NCI-H748 treated with DMSO at 0.1 percent for 48 hours (cell line): ENCODE results near the gene ATP23.

Experiments used
- DNase-seq: peaks from one replicate; lab custom pipeline; 2025; lab: John Stamatoyannopoulos, UW

The ATP23 gene, protein sequence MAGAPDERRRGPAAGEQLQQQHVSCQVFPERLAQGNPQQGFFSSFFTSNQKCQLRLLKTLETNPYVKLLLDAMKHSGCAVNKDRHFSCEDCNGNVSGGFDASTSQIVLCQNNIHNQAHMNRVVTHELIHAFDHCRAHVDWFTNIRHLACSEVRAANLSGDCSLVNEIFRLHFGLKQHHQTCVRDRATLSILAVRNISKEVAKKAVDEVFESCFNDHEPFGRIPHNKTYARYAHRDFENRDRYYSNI

GRCh38 chr12:57941165-57941894 lies at the start of gene ATP23:
Gene ATP23 (plus strand): TSS chr12:57941567. CDS start chr12:57941702, 135 bp downstream.
- peak; percentile 93 for DNase-seq

DNA sequence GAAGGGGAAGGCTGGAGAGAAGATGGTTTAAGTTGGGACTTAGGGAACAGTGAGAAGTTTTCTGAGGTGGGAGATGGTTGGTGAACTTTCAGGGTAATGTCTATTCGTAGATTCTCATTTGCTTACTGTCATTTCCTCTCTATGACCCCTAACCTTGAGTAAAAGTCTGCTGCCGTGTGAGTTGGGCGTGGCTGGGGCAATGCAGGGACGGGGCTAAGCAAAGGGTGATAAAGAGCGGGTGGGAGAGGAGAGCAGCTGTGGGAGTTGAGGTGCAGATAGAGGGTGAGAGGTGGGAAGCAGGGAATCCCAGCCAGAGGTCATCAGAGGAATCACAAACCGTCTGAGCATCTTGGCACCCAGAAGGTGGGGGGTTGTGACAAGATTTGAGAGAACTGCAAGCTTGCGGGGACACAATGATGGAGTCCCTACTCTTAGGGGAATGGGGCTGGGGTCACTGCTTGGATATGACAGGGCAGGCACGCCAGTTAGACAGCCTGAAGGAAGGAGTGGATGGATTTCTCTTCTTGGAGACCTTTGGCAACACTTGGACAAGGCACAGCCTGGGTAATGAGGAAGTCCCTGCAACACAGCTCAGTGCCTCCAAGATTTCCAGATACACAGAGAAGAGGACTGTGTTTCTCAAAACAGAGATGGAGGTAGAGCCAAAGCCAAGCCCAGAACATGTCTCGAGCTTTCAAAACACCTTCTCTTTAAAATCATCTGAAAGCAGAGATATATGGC lies 49.0 kb upstream of the ATP23 start:
- no peak for DNase-seq

- DNase-seq: no peak
Observed at GRCh38 chr12:57893431-57894353, 47.7 kb upstream of the ATP23 start.

DNA sequence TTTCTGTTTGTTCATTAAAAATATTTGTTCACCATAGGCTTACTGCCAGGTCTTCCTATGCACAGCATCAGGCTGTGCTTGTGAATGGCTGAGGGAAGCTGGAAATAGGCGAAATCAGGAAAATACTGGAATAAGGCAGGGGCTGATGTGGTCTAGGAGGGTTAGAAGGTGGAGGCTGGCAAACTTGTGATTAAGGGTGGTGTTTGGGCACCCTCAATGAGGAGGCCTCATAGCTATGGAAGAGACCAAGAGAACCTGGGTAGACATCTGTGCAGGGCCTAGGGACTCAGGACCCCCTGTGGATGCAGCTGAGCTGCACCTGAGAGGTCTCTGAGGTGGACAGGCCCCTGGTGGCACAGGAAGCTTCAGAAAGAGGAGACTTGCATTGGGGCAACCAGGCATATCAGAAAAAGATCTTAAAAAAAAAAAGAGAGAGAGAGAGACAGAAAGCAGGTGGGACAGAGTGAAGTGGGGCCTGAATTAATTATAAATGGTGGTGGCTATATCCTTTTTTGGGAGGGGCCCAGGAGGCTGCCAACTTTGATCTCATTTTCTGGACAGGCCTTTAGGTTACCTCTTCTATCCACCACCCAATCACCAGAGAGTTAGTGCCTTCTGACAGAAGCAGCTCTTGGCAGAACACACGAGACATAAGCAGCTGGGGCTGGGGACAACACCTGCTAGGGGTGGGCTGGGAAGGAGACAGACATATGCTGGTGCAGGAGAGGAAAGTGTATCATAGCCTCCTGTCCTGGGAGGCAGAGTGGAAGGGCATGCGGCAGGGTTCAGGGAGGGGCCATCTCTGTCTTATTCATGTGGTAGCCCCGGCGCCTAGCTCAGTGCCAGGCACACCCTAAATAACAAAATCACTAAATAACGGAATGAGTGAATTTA lies 46.7 kb upstream of the ATP23 start:
- DNase-seq: no peak

- no peak for DNase-seq
Observed at GRCh38 chr12:57895389-57896114, 45.8 kb upstream of the ATP23 start.

DNA sequence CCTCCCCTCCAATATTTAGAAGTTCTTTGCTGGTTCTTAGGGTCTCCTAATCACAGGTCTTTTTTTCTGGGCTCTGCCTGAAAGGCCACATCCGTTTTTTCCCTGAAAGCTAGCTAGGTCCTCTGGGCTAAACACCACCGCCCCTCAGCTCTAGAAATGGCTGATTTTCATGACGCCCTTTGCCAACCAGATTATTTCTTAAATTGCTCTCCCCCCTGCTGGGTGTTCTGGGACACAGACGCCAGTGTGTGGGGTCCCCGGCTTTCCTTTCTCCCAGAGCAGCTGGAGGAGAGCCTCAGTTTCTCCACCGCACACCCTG lies 45.3 kb upstream of the ATP23 start:
- no peak for DNase-seq

DNA sequence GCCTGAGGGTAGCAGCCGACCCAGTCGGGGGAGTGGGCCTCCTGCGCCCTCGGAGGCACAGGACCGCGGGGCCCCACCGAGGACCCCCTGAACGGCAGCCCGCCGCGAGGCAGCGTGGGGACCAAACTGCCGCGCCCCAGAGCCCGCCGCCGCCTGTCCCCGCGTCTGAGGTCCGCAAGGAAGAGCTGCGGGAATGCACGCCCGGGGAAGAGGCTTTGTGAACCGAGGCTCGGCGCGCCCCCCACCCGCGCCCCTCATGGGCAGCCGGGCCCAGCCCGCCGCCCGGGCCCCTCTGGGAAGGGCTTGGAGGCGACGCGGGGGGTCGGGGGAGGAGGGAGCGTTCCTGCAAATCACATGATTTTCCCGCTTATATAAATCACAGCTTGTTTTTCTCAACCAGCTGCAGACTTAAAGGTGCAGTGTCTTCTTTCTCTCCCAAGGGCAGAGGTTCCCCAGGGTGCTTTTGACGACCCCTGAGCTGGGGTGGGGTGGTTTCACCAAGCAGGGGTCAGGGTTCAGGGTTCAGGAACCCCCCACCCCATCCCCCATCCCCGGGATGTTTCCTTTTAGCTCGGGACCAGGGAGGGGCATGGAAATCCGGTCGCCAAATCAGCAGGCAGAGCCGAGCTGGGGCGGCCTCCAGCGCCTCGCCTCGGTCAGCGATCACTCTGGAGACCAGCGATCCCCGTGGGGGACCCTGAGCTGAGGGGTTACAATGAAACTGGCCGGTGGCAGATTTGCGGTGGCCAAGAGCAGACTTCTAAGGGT lies 44.7 kb upstream of the ATP23 start:
- peak; percentile 72 for DNase-seq

GRCh38 chr12:57897286-57897974 lies 43.9 kb upstream of the ATP23 start:
- no peak for DNase-seq

DNA sequence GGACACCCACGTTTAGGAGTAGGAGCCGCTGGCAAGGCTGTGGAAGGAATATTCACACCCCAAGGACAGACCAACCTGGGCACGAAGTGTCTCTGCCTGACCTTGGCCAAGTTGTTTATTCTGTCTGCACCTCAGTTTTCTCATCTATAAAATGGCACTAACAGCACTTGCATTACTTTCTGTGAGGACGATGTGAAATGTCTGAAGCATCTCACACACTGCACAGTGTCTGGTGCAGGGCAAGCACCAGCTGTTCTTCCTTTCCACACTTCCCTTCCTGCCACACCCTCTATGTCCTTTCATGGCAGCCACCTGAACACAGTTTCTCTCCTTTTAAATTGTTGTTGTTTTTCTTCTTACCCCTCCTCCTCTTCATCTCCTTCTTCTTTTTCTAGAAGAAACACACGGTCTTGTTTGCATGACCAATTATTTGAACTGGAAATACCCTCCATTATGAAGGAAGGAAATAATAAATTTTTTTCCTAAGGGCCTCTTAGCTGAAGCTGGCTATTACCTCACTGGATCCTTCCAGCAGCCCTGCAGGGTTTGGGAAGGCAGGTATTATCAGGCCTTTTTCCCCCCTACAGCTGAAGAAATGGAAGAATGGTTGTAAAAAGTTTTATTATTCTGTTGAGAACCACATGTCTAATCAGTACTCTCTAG lies 42.9 kb upstream of the ATP23 start:
- DNase-seq: no peak

- no peak for DNase-seq
Observed at GRCh38 chr12:57899010-57899662, 42.2 kb upstream of the ATP23 start.

- no peak for DNase-seq
Observed at GRCh38 chr12:57902478-57902969, 38.8 kb upstream of the ATP23 start.

GRCh38 chr12:57904426-57904825 lies 36.9 kb upstream of the ATP23 start:
- no peak for DNase-seq

DNA sequence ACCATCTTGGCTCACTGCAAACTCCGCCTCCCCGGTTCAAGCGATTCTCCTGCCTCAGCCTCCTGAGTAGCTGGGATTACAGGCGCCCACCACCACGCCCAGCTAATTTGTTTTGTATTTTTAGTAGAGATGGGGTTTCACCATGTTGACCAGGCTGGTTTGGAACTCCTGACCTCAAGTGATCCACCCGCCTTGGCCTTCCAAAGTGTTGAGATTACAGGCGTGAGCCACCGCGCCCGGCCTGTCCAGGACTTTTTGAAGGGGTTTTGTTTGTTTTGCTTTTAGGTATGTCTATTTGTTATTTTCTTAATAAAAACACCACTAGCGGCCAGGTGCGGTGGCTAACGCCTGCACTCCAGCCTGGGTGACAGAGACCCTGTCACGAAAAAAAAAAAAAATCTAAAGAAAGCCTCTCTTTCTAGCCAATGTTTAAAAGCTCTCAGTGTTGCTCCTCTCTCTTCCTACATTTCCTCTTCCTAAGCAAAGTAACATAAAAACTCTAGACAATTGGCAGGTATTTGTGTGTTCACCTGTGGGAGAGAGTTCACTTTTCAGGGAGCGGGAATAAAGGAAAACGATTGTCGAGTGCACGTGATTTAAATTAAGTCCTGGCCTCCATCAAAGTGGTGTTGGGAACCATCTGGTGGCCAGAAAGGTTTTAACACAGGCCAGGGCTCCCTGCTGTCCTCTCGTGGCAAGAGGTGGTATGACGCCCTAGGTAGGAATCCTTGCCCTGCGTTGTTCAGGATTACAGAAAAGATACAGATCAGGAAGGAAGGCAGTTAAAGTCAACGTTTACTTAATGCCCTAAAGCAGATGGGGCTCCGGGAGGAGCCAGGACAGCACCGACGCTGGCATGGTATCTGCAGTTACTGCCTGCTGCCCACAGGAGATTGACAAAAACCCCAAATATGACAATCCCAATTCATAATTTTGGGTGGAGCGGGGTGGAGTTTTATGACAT lies 36.2 kb upstream of the ATP23 start:
- peak; percentile 87 for DNase-seq

DNA sequence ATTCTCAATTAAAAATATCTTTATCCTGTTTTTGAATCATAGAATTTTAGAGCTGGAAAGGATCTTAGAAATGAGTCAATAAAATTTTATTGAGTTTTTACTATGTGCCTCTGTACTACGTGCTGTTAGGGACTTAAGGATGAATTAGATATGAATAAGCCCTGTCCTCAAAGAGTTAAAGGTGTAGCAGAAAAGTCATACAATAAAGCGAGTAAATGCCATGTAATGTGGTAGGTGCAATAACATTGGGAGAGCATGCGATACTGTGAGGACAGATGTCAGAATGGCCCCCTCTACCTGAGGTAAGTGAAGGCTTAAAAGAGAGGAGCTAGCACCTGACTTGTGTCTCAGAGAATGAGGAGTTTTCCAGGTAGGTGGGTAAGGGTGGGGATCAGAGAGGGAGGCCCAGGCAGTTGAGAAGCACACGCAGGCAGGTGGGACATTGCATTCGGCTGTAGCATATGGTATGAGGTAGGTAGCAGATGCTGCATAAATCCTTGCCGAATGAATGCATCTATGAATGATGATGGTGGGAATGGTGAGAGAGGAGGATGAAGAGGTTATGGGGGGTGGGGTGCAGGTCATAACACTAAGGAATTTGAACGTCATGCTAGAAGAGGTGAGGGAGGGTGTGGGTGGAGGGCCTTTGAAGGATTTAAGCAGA lies 35.4 kb upstream of the ATP23 start:
- no peak for DNase-seq

DNA sequence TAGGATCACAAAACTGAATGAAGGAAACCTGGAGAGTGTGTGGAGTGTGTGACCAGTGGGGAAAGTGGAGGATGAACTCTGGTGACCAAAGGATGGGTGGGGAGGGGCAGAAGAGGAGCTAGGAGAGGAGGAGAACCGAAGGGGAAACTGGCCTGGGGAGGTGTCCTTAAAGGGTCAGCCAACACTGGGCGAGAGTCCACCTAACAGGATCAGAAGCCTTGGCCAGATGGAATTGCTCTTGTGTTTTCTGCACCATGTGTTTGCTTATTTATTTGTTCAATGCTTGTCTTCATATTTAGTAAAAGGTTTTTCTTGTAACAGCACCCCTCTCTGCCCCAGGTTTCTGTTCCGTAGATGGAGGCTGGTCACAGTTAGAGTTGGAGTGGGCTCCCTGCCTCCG lies 34.5 kb upstream of the ATP23 start:
- no peak for DNase-seq

GRCh38 chr12:57907281-57907680 lies 34.1 kb upstream of the ATP23 start:
- DNase-seq: no peak
